SK-N-SH treated with all-trans-retinoic acid at 6 μM for 48 hours (cell line): ENCODE results near the gene CIAPIN1.

Experiments used
- ATAC-seq: fragments of 200-7000 bp; cut with Tn5 transposase; 3 replicates; pipeline ENCODE4 v1.9.1; 2020; ENCODE audit warnings: mild to moderate bottlenecking, moderate library complexity
- ARNTL ChIP-seq: fragments of 450-650 bp; formaldehyde crosslinking; IDR thresholded peaks from 2 replicates; pipeline ENCODE4 v1.5.0; 2020; ENCODE audit warnings: low read depth, mild to moderate bottlenecking, moderate library complexity, borderline replicate concordance
- BACH2 ChIP-seq: fragments of 250-450 bp; sonication (Bioruptor Pico); IDR thresholded peaks from 2 replicates; pipeline ENCODE4 v1.9.0; 2021; ENCODE audit warnings: mild to moderate bottlenecking, borderline replicate concordance
- CREB5 ChIP-seq: fragments of 250-450 bp; sonication (Bioruptor Pico); IDR thresholded peaks from 2 replicates; pipeline ENCODE4 v1.5.1; 2020; ENCODE audit warnings: low read depth, mild to moderate bottlenecking, moderate library complexity
- ESRRG ChIP-seq: fragments of 250-450 bp; sonication (Bioruptor Pico); IDR thresholded peaks from 2 replicates; pipeline ENCODE4 v1.6.1; 2021; ENCODE audit warnings: mild to moderate bottlenecking
- GLIS3 ChIP-seq: fragments of 250-450 bp; sonication (Bioruptor Pico); IDR thresholded peaks from 2 replicates; pipeline ENCODE4 v1.5.0; 2020; ENCODE audit warnings: mild to moderate bottlenecking, moderate library complexity
- ISL1 ChIP-seq: fragments of 250-450 bp; sonication (Bioruptor Pico); IDR thresholded peaks from 2 replicates; pipeline ENCODE4 v2.1.2; 2022; ENCODE audit warnings: mild to moderate bottlenecking, moderate library complexity
- OSR1 ChIP-seq: fragments of 250-450 bp; sonication (Bioruptor Pico); IDR thresholded peaks from 2 replicates; pipeline ENCODE4 v1.8.0; 2022; ENCODE audit warnings: moderate library complexity, mild to moderate bottlenecking, inconsistent platforms
- POU6F1 ChIP-seq: fragments of 250-450 bp; sonication (Bioruptor Pico); IDR thresholded peaks from 2 replicates; pipeline ENCODE4 v1.8.0; 2021; ENCODE audit warnings: low read depth, mild to moderate bottlenecking, moderate library complexity, borderline replicate concordance
- RARB ChIP-seq: fragments of 250-450 bp; sonication (Bioruptor Pico); IDR thresholded peaks from 2 replicates; pipeline ENCODE4 v1.8.0; 2021; ENCODE audit warnings: mild to moderate bottlenecking, moderate library complexity
- SNAI2 ChIP-seq: fragments of 250-450 bp; sonication (Bioruptor Pico); IDR thresholded peaks from 2 replicates; pipeline ENCODE4 v1.5.0; 2020; ENCODE audit warnings: mild to moderate bottlenecking, moderate library complexity
- TCF4 ChIP-seq: fragments of 250-450 bp; sonication (Bioruptor Pico); IDR thresholded peaks from 2 replicates; pipeline ENCODE4 v1.8.0; 2021; ENCODE audit warnings: mild to moderate bottlenecking, moderate library complexity, borderline replicate concordance
- TOX ChIP-seq: fragments of 250-450 bp; sonication (Bioruptor Pico); IDR thresholded peaks from 2 replicates; pipeline ENCODE4 v1.8.0; 2021; ENCODE audit warnings: mild to moderate bottlenecking, moderate library complexity, borderline replicate concordance
- ZC3H10 ChIP-seq: fragments of 250-450 bp; sonication (Bioruptor Pico); IDR thresholded peaks from 2 replicates; pipeline ENCODE4 v1.5.1; 2021; ENCODE audit warnings: mild to moderate bottlenecking, moderate library complexity
- ZFP3 ChIP-seq: fragments of 250-450 bp; sonication (Bioruptor Pico); IDR thresholded peaks from 2 replicates; pipeline ENCODE4 v1.5.0; 2020; ENCODE audit warnings: mild to moderate bottlenecking, moderate library complexity
- ZFP30 ChIP-seq: fragments of 450-650 bp; formaldehyde crosslinking; IDR thresholded peaks from 2 replicates; pipeline ENCODE4 v1.5.0; 2022; ENCODE audit warnings: mild to moderate bottlenecking, moderate library complexity
- ZNF565 ChIP-seq: fragments of 450-650 bp; formaldehyde crosslinking; conservative IDR thresholded peaks from 2 replicates; pipeline ENCODE4 v1.5.0; 2020; ENCODE audit warnings: low read depth, mild to moderate bottlenecking, moderate library complexity
- ZNF70 ChIP-seq: fragments of 450-650 bp; formaldehyde crosslinking; IDR thresholded peaks from 2 replicates; pipeline ENCODE4 v1.5.0; 2020; ENCODE audit warnings: mild to moderate bottlenecking, moderate library complexity
- ZNF8 ChIP-seq: fragments of 450-650 bp; formaldehyde crosslinking; IDR thresholded peaks from 2 replicates; pipeline ENCODE4 v1.5.0; 2020; ENCODE audit warnings: mild to moderate bottlenecking, moderate library complexity
- TF ChIP-seq, protein P1 (sequence below): fragments of 250-450 bp; sonication (Bioruptor Pico); IDR thresholded peaks from 2 replicates; pipeline ENCODE4 v1.8.0; 2020; ENCODE audit warnings: mild to moderate bottlenecking, moderate library complexity, borderline replicate concordance
- TF ChIP-seq, protein P2 (sequence below): fragments of 250-450 bp; sonication (Bioruptor Pico); IDR thresholded peaks from 2 replicates; pipeline ENCODE4 v1.5.0; 2020; ENCODE audit warnings: mild to moderate bottlenecking, moderate library complexity

The CIAPIN1 gene

GRCh38 chr16:57486858-57487834, 40.0 kb upstream of the CIAPIN1 start:
- ATAC-seq: peak; percentile 4; the same call in 2 of the 3 replicates
- no peak for TF ChIP-seq TCF4 (CRISPR knock-in tag)
- TF ChIP-seq POU6F1 (CRISPR knock-in tag): no peak
- TF ChIP-seq ZC3H10 (CRISPR knock-in tag): no peak

GRCh38 chr16:57485916-57486857, 39.0 kb upstream of the CIAPIN1 start, which contains the start of gene DOK4:
TSS of gene DOK4 (minus strand) at chr16:57486493. CDS start at chr16:57479507, 6,986 bp downstream.
- ATAC-seq: peak; percentile 96
- TF ChIP-seq BACH2 (CRISPR knock-in tag) (no peak), TOX (CRISPR knock-in tag) (no peak), OSR1 (CRISPR knock-in tag) (no peak), GLIS3 (CRISPR knock-in tag) (no peak), SNAI2 (no peak), ZNF70 (CRISPR knock-in tag) (no peak), ZFP30 (CRISPR knock-in tag) (no peak)
- TF ChIP-seq, protein P1, sequence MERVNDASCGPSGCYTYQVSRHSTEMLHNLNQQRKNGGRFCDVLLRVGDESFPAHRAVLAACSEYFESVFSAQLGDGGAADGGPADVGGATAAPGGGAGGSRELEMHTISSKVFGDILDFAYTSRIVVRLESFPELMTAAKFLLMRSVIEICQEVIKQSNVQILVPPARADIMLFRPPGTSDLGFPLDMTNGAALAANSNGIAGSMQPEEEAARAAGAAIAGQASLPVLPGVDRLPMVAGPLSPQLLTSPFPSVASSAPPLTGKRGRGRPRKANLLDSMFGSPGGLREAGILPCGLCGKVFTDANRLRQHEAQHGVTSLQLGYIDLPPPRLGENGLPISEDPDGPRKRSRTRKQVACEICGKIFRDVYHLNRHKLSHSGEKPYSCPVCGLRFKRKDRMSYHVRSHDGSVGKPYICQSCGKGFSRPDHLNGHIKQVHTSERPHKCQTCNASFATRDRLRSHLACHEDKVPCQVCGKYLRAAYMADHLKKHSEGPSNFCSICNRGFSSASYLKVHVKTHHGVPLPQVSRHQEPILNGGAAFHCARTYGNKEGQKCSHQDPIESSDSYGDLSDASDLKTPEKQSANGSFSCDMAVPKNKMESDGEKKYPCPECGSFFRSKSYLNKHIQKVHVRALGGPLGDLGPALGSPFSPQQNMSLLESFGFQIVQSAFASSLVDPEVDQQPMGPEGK (CRISPR knock-in tag): no peak

DNA sequence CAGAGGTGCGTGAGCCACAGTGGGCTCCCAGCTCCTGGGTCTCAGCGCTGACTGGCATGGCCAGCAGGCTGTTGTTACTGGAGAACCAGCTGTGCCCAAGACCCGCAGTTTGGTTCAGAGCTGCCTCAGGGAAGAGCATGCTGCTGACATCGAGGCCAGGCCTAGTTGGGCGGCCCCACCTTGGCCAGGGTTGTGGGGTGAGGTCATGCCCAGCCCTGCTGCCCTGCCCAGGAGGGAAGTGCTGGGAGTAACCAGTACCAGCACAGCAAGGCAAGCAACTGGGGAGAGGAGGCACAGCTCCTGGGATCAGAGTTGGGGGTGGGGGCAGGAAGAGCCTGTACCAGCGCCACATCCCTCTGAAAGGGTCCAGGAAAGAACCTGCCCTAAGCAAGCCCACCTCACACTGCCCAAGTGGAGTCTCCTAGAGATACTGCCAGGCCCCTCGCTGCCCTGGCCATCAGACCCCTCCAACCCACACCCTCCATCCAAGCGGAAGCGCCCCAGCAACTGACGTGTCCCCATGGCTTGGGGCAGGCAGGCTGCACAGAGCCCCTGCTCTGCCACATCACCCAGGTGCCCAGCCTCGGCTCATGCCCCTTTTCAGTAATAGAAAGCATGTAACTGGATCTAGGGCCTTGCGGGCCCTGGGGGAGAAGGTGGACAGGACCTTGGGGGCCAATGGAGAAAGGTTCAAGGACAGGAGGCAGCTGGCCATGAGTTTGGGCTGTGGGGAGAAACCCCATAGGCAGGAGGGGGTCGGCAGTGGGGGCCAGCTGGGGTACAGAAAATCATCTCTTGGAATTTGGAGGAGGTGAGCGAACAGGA, 38.1 kb upstream of the CIAPIN1 start:
- peak; percentile 4; the same call in 2 of the 3 replicates for ATAC-seq
- no peak for TF ChIP-seq GLIS3 (CRISPR knock-in tag)
- no peak for TF ChIP-seq ZFP30 (CRISPR knock-in tag)
- TF ChIP-seq ZNF70 (CRISPR knock-in tag): no peak
- no peak for TF ChIP-seq CREB5 (CRISPR knock-in tag)
- no peak for TF ChIP-seq ZNF8 (CRISPR knock-in tag)
- no peak for TF ChIP-seq ZNF565 (CRISPR knock-in tag)
- TF ChIP-seq TCF4 (CRISPR knock-in tag): no peak
- no peak for TF ChIP-seq ESRRG (CRISPR knock-in tag)
- TF ChIP-seq, protein P2, sequence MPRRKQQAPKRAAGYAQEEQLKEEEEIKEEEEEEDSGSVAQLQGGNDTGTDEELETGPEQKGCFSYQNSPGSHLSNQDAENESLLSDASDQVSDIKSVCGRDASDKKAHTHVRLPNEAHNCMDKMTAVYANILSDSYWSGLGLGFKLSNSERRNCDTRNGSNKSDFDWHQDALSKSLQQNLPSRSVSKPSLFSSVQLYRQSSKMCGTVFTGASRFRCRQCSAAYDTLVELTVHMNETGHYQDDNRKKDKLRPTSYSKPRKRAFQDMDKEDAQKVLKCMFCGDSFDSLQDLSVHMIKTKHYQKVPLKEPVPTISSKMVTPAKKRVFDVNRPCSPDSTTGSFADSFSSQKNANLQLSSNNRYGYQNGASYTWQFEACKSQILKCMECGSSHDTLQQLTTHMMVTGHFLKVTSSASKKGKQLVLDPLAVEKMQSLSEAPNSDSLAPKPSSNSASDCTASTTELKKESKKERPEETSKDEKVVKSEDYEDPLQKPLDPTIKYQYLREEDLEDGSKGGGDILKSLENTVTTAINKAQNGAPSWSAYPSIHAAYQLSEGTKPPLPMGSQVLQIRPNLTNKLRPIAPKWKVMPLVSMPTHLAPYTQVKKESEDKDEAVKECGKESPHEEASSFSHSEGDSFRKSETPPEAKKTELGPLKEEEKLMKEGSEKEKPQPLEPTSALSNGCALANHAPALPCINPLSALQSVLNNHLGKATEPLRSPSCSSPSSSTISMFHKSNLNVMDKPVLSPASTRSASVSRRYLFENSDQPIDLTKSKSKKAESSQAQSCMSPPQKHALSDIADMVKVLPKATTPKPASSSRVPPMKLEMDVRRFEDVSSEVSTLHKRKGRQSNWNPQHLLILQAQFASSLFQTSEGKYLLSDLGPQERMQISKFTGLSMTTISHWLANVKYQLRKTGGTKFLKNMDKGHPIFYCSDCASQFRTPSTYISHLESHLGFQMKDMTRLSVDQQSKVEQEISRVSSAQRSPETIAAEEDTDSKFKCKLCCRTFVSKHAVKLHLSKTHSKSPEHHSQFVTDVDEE (CRISPR knock-in tag): no peak
- TF ChIP-seq ARNTL: no peak
- TF ChIP-seq OSR1 (CRISPR knock-in tag): no peak
- TF ChIP-seq, protein P1 (CRISPR knock-in tag): no peak
- TF ChIP-seq ZC3H10 (CRISPR knock-in tag): no peak
- no peak for TF ChIP-seq ISL1 (CRISPR knock-in tag)
- no peak for TF ChIP-seq ZFP3 (CRISPR knock-in tag)
- no peak for TF ChIP-seq RARB (CRISPR knock-in tag)
